Stomach (tissue), 4 donors: Measurements from ENCODE around the gene HTT.

ENCODE experiments used
- EP300 ChIP-seq: sonication (generic); formaldehyde crosslinking; IDR thresholded peaks from one replicate; pipeline ENCODE4 v1.6.1; 2017; ENCODE audit warnings: antibody characterized with exemption
- POLR2A ChIP-seq, 4 donors: fragments of 450-650 bp; IDR thresholded peaks; one replicate each; pipeline ENCODE4 v1.6.1; 2016; ENCODE audit warnings: antibody characterized with exemption in 4 of 4, control low read depth in 2 of 4, mild to moderate bottlenecking in 1 of 4, moderate library complexity in 1 of 4
- POLR2AphosphoS5 ChIP-seq, 3 donors: sonication (generic); formaldehyde crosslinking; IDR thresholded peaks; one replicate each; pipeline ENCODE4 v1.6.1; 2016; ENCODE audit warnings: antibody characterized with exemption in 3 of 3
- TF ChIP-seq, protein P1 (sequence below), 7 experiments: fragments of 450-650 bp in 4 of 7; fragments of 200-600 bp in 3 of 7; sonication (generic) in 3 of 7; IDR thresholded peaks; one replicate each; pipeline ENCODE4 v1.5.1; 2016 to 2019; ENCODE audit warnings: antibody characterized with exemption in 7 of 7, control low read depth in 2 of 7, mild to moderate bottlenecking in 1 of 7

DNA sequence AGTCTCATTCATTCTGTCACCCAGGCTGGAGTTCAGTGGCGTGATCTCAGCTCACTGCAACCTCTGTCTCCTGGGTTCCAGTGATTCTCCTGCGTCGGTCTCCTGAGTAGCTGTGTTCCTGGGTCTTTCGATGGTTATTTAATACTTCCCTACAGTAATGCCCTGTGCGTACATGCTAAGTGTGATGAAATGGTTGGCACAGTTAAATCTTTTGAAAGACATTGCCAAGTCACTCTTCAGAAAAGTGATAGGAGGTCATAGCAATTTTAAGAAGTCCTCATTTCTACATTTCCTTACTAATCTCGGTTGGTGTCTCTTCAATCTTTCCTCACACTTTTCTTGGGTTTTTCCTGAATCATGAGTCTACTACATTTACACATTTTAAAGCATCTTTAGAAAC lies 14.5 kb upstream of the HTT start:
- TF ChIP-seq POLR2AphosphoS5 (IDR thresholded peaks at IDR 0.05) = no peak
- no peak for TF ChIP-seq POLR2A (IDR thresholded peaks at IDR 0.05)
- TF ChIP-seq, protein P1, sequence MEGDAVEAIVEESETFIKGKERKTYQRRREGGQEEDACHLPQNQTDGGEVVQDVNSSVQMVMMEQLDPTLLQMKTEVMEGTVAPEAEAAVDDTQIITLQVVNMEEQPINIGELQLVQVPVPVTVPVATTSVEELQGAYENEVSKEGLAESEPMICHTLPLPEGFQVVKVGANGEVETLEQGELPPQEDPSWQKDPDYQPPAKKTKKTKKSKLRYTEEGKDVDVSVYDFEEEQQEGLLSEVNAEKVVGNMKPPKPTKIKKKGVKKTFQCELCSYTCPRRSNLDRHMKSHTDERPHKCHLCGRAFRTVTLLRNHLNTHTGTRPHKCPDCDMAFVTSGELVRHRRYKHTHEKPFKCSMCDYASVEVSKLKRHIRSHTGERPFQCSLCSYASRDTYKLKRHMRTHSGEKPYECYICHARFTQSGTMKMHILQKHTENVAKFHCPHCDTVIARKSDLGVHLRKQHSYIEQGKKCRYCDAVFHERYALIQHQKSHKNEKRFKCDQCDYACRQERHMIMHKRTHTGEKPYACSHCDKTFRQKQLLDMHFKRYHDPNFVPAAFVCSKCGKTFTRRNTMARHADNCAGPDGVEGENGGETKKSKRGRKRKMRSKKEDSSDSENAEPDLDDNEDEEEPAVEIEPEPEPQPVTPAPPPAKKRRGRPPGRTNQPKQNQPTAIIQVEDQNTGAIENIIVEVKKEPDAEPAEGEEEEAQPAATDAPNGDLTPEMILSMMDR (IDR thresholded peaks at IDR 0.05) = no peak
- no peak for TF ChIP-seq EP300
